GM12873 (cell line): ENCODE measurements around the gene FAT1.

Source experiments
- TF ChIP-seq, protein P1 (sequence below): IDR thresholded peaks from 2 replicates; pipeline ENCODE4 v1.5.1; 2012; ENCODE audit warnings: low read depth, mild to moderate bottlenecking, moderate library complexity, low read length, control low read depth; ENCODE audit not compliant: insufficient read depth; ENCODE audit errors: missing control alignments

The FAT1 gene

DNA sequence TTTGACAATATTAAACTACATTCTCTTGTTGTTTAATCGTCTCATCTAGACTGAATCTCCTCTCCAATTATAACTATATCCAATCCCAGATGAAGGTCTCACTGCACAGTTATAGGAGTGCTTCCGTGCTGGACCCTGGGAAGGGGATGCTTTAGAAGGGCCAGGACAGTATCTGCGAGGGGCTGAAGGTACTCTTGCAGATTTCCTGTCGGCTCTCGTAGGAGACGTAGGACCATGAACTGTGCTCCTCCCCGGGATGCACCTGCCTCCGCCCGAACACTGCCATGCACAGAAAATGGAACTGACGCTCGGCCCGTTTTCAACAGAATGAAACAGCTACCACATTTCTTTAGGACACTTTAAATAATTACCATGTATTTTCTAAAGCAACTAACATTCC, 39.4 kb downstream of the FAT1 start:
- TF ChIP-seq, protein P1, sequence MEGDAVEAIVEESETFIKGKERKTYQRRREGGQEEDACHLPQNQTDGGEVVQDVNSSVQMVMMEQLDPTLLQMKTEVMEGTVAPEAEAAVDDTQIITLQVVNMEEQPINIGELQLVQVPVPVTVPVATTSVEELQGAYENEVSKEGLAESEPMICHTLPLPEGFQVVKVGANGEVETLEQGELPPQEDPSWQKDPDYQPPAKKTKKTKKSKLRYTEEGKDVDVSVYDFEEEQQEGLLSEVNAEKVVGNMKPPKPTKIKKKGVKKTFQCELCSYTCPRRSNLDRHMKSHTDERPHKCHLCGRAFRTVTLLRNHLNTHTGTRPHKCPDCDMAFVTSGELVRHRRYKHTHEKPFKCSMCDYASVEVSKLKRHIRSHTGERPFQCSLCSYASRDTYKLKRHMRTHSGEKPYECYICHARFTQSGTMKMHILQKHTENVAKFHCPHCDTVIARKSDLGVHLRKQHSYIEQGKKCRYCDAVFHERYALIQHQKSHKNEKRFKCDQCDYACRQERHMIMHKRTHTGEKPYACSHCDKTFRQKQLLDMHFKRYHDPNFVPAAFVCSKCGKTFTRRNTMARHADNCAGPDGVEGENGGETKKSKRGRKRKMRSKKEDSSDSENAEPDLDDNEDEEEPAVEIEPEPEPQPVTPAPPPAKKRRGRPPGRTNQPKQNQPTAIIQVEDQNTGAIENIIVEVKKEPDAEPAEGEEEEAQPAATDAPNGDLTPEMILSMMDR, result no peak

GRCh38 chr4:186680641-186681040, 43.0 kb downstream of the FAT1 start:
- TF ChIP-seq, protein P1, result no peak

DNA sequence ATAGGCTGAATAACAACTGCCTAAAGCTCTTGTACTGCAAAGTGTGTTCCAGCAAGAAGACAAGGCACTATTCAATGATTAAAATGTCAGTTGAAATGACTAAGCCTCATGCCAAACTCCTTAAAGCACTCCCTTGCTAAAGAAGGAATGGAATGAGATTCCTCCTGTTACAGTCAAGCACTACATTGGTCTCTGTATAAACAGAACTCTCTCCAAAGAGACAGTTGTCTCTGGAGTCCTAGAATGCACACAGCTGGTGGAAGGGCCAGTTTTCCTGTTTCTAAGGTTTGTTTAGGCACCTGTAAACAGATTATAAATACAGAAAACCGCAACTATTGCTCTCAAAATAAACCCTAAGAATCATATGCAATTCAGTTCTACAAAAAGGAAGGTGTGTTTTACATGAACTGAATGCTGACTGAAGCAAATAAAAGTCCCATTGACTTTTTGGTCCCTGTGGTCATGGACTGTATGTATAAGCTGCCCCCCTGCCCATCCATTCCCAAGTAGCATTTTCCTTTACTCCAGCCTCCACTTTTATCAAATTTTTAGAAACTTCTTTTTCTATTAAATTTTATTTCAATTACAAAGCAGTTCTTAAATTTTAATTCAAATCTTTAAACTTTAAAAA, 47.0 kb downstream of the FAT1 start:
- TF ChIP-seq, protein P1, result no peak

GRCh38 chr4:186669735-186670134, 53.9 kb downstream of the FAT1 start:
- TF ChIP-seq, protein P1, result no peak

DNA sequence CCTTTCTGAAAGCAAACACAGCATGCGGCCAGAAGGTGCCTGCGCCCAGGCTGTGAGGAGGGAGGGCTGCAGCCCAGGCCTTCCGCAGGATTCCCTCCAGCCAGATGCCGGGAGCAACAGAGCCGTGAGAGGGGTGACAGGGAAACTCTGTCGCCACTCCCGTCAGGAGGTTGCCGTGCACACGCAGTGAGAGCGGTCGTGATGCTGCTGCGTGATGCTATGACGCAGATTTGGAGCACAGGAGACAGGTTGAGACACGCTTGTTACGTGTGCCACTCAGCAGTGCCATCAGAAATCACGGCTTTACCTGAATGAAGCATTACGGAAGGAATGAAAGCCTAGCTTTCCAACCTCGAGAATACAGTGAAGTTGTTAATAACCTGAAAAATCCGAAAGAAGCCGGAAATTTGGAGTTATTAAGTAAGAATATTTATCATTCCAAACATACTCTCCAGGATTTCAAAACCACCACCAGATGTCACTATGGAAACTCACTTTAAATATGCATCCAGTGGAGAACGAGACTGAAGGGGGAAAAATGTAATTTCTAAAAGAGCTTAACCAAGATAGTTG, 54.4 kb downstream of the FAT1 start:
- TF ChIP-seq, protein P1, result peak; percentile 7

DNA sequence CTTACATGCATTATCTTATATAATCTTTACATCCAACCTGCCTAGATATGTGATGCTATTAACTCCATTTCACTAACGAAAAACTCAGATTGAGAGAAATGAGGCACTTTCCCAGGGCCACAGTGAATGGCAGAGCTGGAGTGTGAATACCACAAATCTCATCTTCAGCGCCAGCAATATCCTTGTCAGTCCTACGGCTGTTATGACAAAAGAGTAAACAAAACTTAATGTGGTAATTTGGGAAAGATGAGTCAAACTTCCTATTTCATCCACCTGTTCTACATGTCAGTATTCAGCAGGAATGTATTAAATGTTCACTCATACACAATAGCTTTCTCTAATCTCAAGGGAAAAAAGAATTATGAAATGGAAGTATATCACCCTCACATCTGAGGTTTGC, 56.9 kb downstream of the FAT1 start:
- TF ChIP-seq, protein P1, result no peak

DNA sequence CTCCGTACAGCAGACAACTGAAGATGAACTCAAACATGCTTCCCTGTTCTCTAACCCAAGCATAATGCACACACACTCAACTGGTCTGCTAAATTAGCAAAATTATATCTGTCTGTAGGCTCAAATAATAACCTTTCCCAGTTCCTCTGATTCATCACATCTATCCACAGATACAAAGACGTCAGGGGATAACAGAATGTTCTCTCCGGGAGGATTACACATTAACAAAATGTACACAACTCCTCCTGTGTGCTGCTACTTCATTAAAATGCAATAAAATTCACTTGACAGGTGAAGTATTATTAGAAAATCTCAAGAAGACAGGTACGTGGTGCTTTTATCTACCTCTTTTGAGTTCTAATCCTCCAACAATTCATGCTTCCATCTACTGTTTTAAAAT, 57.4 kb downstream of the FAT1 start:
- TF ChIP-seq, protein P1, result no peak
